Sigmoid colon (tissue), 4 donors: Measurements from ENCODE around the gene RAF1.

Experiments used
- CTCF ChIP-seq, 4 experiments: fragments of 450-650 bp in 3 of 4; fragments of 200-600 bp in 1 of 4; IDR thresholded peaks; one replicate each; pipeline ENCODE4 v1.5.1; 2016 to 2019; ENCODE audit warnings: antibody characterized with exemption in 4 of 4, mild to moderate bottlenecking in 3 of 4, moderate library complexity in 2 of 4
- EP300 ChIP-seq, 4 donors: sonication (generic); formaldehyde crosslinking; IDR thresholded peaks; one replicate each; pipeline ENCODE4 v1.6.1; 2017; ENCODE audit warnings: antibody characterized with exemption in 4 of 4
- POLR2A ChIP-seq, 2 donors: fragments of 450-650 bp; IDR thresholded peaks; one replicate each; pipeline ENCODE4 v1.6.1; 2016; ENCODE audit warnings: antibody characterized with exemption in 2 of 2, mild to moderate bottlenecking in 2 of 2, moderate library complexity in 2 of 2
- POLR2AphosphoS5 ChIP-seq, 4 donors: sonication (generic); formaldehyde crosslinking; IDR thresholded peaks; one replicate each; pipeline ENCODE4 v1.6.1; 2017; ENCODE audit warnings: antibody characterized with exemption in 4 of 4

GRCh38 chr3:12571986-12572385 lies 91.9 kb downstream of the RAF1 start:
- TF ChIP-seq CTCF (IDR thresholded peaks at IDR 0.05) = no peak
- no peak for TF ChIP-seq POLR2A (IDR thresholded peaks at IDR 0.05)
- no peak for TF ChIP-seq EP300 (IDR thresholded peaks at IDR 0.05)
- no peak for TF ChIP-seq POLR2AphosphoS5 (IDR thresholded peaks at IDR 0.05)
